CD4-positive, alpha-beta memory T cell (primary cell): ENCODE data around the gene HTR7. TPM values are rescaled to one million over a fixed set of nuclear protein-coding genes. Genes with fewer than 3 reads are reported as not detected.
"Not testable (repeated sequence)": the region's sequence is repeated elsewhere in the genome, so short reads cannot be mapped to it uniquely, and the experiment has no call there.

Experiments used
- CTCF ChIA-PET: fragments of 350-600 bp; sonication (Branson Sonifier 250); formaldehyde crosslinking; loops from one replicate; lab custom pipeline; 2021; ENCODE audit warnings: inconsistent platforms; ENCODE audit not compliant: partially characterized antibody; lab: Charles Lee
- POLR2A ChIA-PET: fragments of 350-600 bp; sonication (Branson Sonifier 250); formaldehyde crosslinking; loops from one replicate; lab custom pipeline; 2021; ENCODE audit not compliant: partially characterized antibody; lab: Charles Lee
- DNase-seq, 5 donors: peaks; one replicate each; pipeline versions ENCODE4 v3.0.0 to v3.0.0-alpha.2; 2020 to 2022; ENCODE audit warnings: mixed read lengths in 1 of 5
- H3K27ac ChIP-seq: one replicate; pipeline ENCODE4 v1.7.0; 2013; ENCODE audit warnings: low read depth, low read length
- H3K27me3 ChIP-seq: 2 replicates; pipeline ENCODE4 v1.7.0; 2013; ENCODE audit warnings: mild to moderate bottlenecking, low read length, moderate library complexity; ENCODE audit not compliant: insufficient read depth
- H3K36me3 ChIP-seq: 2 replicates; pipeline ENCODE4 v1.7.0; 2013; ENCODE audit warnings: mild to moderate bottlenecking, low read length, moderate library complexity; ENCODE audit not compliant: insufficient read depth
- H3K4me1 ChIP-seq: 2 replicates; pipeline ENCODE4 v1.7.0; 2013; ENCODE audit warnings: mild to moderate bottlenecking, low read length, moderate library complexity; ENCODE audit not compliant: insufficient read depth
- H3K4me3 ChIP-seq, 2 donors: one replicate each; pipeline ENCODE4 v1.7.0; 2013; ENCODE audit warnings: low read length in 2 of 2, mild to moderate bottlenecking in 1 of 2
- H3K9me3 ChIP-seq, 2 donors: one replicate each; pipeline ENCODE4 v1.7.0; 2013; ENCODE audit warnings: low read length in 2 of 2, control low read depth in 1 of 2; ENCODE audit not compliant: control insufficient read depth in 1 of 2
- H3K27ac Mint-ChIP-seq, 7 donors: one replicate each; pipeline ENCODE4 v1.8.0; 2020 to 2021; ENCODE audit warnings: mixed read lengths in 7 of 7, mild to moderate bottlenecking in 6 of 7, inconsistent platforms in 3 of 7, moderate library complexity in 3 of 7
- H3K27me3 Mint-ChIP-seq, 2 donors: one replicate each; pipeline ENCODE4 v1.8.0; 2020 to 2021; ENCODE audit warnings: mixed read lengths in 2 of 2
- H3K36me3 Mint-ChIP-seq, 2 donors: one replicate each; pipeline ENCODE4 v1.8.0; 2020 to 2021; ENCODE audit warnings: mixed read lengths in 2 of 2, inconsistent platforms in 1 of 2, mild to moderate bottlenecking in 1 of 2
- H3K4me1 Mint-ChIP-seq, 4 donors: one replicate each; pipeline ENCODE4 v1.8.0; 2020 to 2021; ENCODE audit warnings: mixed read lengths in 4 of 4, mild to moderate bottlenecking in 1 of 4
- H3K4me3 Mint-ChIP-seq, 8 donors: one replicate each; pipeline ENCODE4 v1.8.0; 2020 to 2021; ENCODE audit warnings: mixed read lengths in 8 of 8, mild to moderate bottlenecking in 7 of 8, moderate library complexity in 6 of 8, inconsistent platforms in 3 of 8
- H3K9me3 Mint-ChIP-seq, 8 donors: one replicate each; pipeline ENCODE4 v1.8.0; 2020 to 2021; ENCODE audit warnings: mixed read lengths in 8 of 8, mild to moderate bottlenecking in 5 of 8, inconsistent platforms in 3 of 8, moderate library complexity in 1 of 8
- intact Hi-C: fragments of 100-400 bp; cut with micrococcal nuclease; formaldehyde crosslinking; loops from one replicate; pipeline ENCODE4 v1.15.1; 2023
- polyA plus RNA-seq, 2 donors: library from polyadenylated mRNA; unstranded; fragments of 300-500 nt; fragmentation: Illumina TruSeq; gene quantifications; one replicate each; pipeline ENCODE4 v1.2.3, GENCODE V29; 2021
- total RNA-seq, 2 experiments: library from RNA; stranded (reverse); gene quantifications; one replicate each; pipeline ENCODE4 v1.2.3, GENCODE V29; 2021

Gene HTR7
- total RNA-seq (not detected), polyA plus RNA-seq (not detected)

DNA sequence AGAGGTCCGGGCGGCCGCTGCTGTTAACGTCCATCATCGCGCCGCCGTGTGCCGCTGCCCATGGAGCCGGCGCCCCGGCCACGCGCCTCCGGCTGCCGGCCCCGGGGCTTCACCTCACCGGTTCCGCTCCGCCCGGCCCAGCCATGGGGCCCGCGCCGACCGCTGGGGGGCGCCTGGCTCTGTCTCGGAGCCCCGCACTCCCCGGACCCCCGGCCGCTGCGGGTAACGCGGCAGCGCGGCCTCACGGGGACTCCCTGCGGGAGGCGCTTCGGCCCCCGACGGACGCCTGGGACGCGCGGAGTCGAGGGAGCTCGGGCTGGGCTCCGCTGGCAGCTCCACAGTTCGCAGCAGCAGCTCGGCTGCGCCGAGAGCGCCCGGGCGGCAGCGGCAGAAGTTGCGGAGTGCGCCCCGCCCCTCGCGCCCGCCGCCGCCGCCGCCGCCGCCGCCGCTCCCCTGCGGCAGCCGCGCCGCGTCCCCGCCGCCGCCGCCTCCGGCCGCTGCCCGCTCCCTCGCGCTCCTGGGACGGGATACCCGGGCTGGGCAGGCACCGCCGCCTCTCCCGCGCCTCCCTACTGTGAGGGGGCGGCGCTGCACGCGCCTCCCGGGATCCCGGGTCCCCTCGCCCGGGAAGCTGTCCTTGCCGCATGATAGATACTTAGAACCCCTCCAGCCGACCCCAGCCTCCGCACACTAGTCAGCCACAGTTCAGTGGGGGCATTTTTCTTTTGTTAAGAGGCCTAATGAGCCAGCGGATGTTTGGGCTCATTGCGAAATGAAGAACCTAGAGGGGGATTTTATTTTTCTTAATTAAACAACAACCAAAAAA is at the start of gene HTR7:
Gene HTR7, minus strand, starts transcription at position 405 of the 826 bp plus-strand sequence. Its CDS starts 368 bp downstream, at position 37.
- peaks cover 28 to 35% of the 10 kb centered on the region in 2 donors for H3K27me3 Mint-ChIP-seq
- POLR2A ChIA-PET, result interaction anchor here (1.0 kb wide), 1 partner anchor 14 kb away, joined by 7 read pairs; the partner anchor contains the start of gene RPP30
- peak within 1 kb of the TSS; percentile 55 to 77 (median 65) for H3K27ac Mint-ChIP-seq
- intact Hi-C loops, result loop anchor here (1.0 kb wide), 1 partner anchor 13 kb away; the partner anchor contains the start of gene RPP30
- H3K4me3 ChIP-seq, result peak within 1 kb of the TSS; percentile 6 to 40
- H3K36me3 Mint-ChIP-seq, result peaks cover 0 to 1% of the 10 kb centered on the region in 2 donors
- H3K9me3 Mint-ChIP-seq, result no peaks in the 10 kb centered on the region
- peaks cover 41% of the 10 kb centered on the region for H3K27me3 ChIP-seq
- H3K9me3 ChIP-seq, result no peaks in the 10 kb centered on the region
- CTCF ChIA-PET, result interaction anchor here (0.6 to 5.0 kb wide), 6 partner anchors 8 to 1214 kb away, joined by 3 to 36 read pairs (median 6); partner anchors contain the start of gene RPP30
- H3K4me1 Mint-ChIP-seq, result peaks cover 6 to 8% (median 7%) of the 10 kb centered on the region in 4 donors
- DNase-seq, result peak; percentile 56 to 73 (median 66)
- H3K36me3 ChIP-seq, result no peaks in the 10 kb centered on the region
- peaks cover 11% of the 10 kb centered on the region for H3K4me1 ChIP-seq
- peak within 1 kb of the TSS; percentile 89 to 94 (median 90) for H3K4me3 Mint-ChIP-seq
- H3K27ac ChIP-seq, result no peak within 1 kb of the TSS

DNA sequence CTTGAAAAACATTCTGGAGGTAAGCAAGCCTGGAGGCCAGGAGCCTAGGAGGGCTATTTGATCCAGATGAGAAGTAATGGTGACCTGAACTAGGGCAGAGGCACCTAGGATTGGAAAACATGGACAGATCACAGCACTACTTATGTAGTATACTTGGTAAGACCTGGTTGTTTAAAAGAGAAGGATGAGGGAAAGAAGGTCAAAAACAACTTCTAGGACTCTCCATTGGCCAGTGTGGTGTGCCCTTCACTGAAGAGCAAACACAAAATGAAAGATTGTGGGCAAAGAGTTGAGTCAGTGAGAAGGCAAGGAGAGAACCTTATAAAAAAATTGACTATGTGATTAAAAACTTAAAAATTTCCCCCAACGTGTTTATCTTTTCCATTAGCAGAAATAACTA is 48.8 kb upstream of the HTR7 start:
- Histone ChIP-seq H3K27ac (no peak overlapping the region), H3K27me3 (no peaks in the 10 kb centered on the region), H3K4me1 (no peaks in the 10 kb centered on the region), H3K4me3 (no peak overlapping the region), H3K36me3 (peaks cover 5% of the 10 kb centered on the region), H3K9me3 (no peaks in the 10 kb centered on the region)
- POLR2A ChIA-PET, result no interaction called here
- H3K4me3 Mint-ChIP-seq, result no peak overlapping the region
- intact Hi-C loops, result no loop called here
- H3K4me1 Mint-ChIP-seq, result peaks cover 0 to 1% (median under 1%) of the 10 kb centered on the region in 4 donors
- DNase-seq, result no peak
- H3K36me3 Mint-ChIP-seq, result peaks cover 38 to 47% of the 10 kb centered on the region in 2 donors
- peaks cover 0 to 8% (median 0%) of the 10 kb centered on the region in 8 donors for H3K9me3 Mint-ChIP-seq
- CTCF ChIA-PET, result no interaction called here
- H3K27ac Mint-ChIP-seq, result no peak overlapping the region
- no peaks in the 10 kb centered on the region for H3K27me3 Mint-ChIP-seq

DNA sequence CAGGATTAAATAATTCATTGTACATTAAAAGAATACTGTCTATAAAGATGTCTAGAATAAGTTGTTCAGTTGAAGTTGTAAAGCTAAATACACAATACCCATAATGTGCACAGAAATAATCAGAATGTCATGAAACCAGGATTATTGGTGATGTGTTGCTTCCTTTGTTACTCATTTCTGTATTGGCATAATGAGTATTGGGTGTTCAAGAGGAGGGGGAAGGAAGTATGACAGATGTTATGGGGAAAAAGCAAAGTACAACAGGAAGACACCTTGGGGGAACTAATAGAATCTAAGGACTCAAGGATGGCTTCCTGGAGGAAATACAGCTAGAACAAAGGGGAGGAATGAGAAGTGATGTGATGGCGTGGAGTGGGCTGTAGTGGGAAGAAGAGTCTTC is 48.1 kb upstream of the HTR7 start:
- intact Hi-C loops, result no loop called here

DNA sequence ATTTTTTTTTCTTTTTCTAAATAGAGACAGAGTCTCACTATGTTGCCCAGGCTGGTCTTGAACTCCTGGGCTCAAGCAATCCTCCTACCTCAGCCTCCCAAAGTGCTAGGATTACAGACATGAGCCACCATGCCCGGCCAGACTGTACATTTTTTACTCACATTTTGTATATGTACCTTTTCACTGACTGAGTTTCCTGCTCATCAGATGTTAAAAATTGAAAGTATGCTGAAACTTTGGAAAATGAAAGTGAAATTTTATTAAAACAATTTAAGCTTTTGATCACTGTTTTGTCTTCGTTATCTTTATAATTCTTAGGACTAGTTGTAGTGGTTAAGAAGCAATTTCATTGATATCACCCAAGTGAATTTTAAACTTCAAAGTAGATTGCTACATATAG is 39.1 kb upstream of the HTR7 start:
- POLR2A ChIA-PET, H3K27ac ChIP-seq, H3K4me3 ChIP-seq, H3K9me3 Mint-ChIP-seq, intact Hi-C loops, H3K27me3 Mint-ChIP-seq, H3K9me3 ChIP-seq, H3K27me3 ChIP-seq, DNase-seq: not testable (repeated sequence)
- peaks cover 14% of the 10 kb centered on the region for H3K4me1 ChIP-seq
- Mint-ChIP-seq H3K27ac (peak overlapping the region; percentile 23 to 78 (median 66)), H3K4me3 (peak overlapping the region in 6 of 8 donors; percentile 20 to 71 (median 47)), H3K36me3 (peaks cover 48 to 62% of the 10 kb centered on the region in 2 donors), H3K4me1 (peaks cover 12 to 18% (median 14%) of the 10 kb centered on the region in 4 donors)
- CTCF ChIA-PET, result interaction anchor here (0.6 to 4.4 kb wide), 2 partner anchors 15 to 91 kb away, joined by 3 to 14 read pairs; no protein-coding TSS in a partner anchor
- peaks cover 17% of the 10 kb centered on the region for H3K36me3 ChIP-seq

More for the DNA sequence above, 48.1 kb upstream of the HTR7 start:
- ChIA-PET CTCF (no interaction called here), POLR2A (no interaction called here)
- no peaks in the 10 kb centered on the region for H3K27me3 Mint-ChIP-seq
- no peaks in the 10 kb centered on the region for H3K27me3 ChIP-seq
- H3K4me1 Mint-ChIP-seq, result no peaks in the 10 kb centered on the region
- peaks cover 5% of the 10 kb centered on the region for H3K36me3 ChIP-seq
- no peak overlapping the region for H3K4me3 ChIP-seq
- no peaks in the 10 kb centered on the region for H3K4me1 ChIP-seq
- peaks cover 44 to 50% of the 10 kb centered on the region in 2 donors for H3K36me3 Mint-ChIP-seq
- peaks cover 0 to 8% (median 0%) of the 10 kb centered on the region in 8 donors for H3K9me3 Mint-ChIP-seq
- no peak for DNase-seq
- no peak overlapping the region for H3K4me3 Mint-ChIP-seq
- no peak overlapping the region for H3K27ac ChIP-seq
- H3K27ac Mint-ChIP-seq, result peak overlapping the region in 1 of 7 donors; percentile 26
- no peaks in the 10 kb centered on the region for H3K9me3 ChIP-seq

DNA sequence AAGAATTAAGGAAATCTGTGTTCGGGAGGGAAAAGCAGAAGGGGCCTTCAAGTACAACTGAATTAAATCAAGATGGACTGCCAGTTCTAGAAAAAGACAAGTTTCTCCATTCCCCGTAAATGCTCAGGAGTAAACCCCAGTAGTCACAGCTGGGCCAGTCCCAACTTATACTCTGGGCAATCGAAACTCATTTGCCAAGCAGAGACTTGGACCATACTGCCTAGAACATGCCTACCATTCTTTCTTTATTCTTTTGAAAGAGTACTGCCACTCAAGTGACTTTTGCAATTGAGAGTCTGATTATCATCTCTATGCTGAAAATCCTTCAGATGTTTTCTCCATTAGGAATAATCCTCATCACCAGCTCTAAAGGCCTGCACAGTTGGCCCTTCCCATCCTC is 35.4 kb upstream of the HTR7 start:
- H3K27ac Mint-ChIP-seq, result peak overlapping the region in 1 of 7 donors; percentile 6
- peaks cover 14% of the 10 kb centered on the region for H3K4me1 ChIP-seq
- H3K9me3 ChIP-seq, result no peaks in the 10 kb centered on the region
- peaks cover 17 to 24% (median 20%) of the 10 kb centered on the region in 4 donors for H3K4me1 Mint-ChIP-seq
- DNase-seq, result no peak
- H3K36me3 ChIP-seq, result peaks cover 19% of the 10 kb centered on the region
- ChIA-PET CTCF (interaction anchor here (1.0 to 1.7 kb wide), 2 partner anchors 14 to 16 kb away, joined by 3 to 4 read pairs; no protein-coding TSS in a partner anchor), POLR2A (no interaction called here)
- intact Hi-C loops, result no loop called here
- H3K27me3 ChIP-seq, result no peaks in the 10 kb centered on the region
- no peaks in the 10 kb centered on the region for H3K9me3 Mint-ChIP-seq
- H3K36me3 Mint-ChIP-seq, result peaks cover 53 to 73% of the 10 kb centered on the region in 2 donors
- no peak overlapping the region for H3K27ac ChIP-seq
- no peak overlapping the region for H3K4me3 ChIP-seq
- no peak overlapping the region for H3K4me3 Mint-ChIP-seq
- H3K27me3 Mint-ChIP-seq, result no peaks in the 10 kb centered on the region

DNA sequence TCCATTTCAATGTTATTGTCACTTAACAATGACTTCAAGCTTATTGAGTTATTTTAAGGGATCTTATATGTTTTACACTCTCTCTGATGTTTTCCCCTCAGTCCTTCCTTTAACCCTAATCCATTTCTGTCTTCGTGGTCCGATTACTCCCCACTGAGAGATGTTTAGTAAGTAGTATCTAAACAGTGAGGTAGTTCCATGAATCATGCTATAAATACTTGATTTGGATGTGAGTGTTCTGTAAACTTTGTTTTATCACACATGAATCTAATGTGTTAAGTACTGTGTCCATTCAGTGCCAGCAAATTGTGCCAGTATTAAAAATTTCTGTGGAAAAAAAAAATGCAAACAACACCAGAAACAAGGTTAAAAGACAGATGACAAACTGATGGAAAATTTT is 32.5 kb upstream of the HTR7 start:
- Mint-ChIP-seq H3K36me3 (peaks cover 59 to 78% of the 10 kb centered on the region in 2 donors), H3K9me3 (no peaks in the 10 kb centered on the region), H3K4me3 (no peak overlapping the region), H3K27me3 (no peaks in the 10 kb centered on the region), H3K27ac (peak overlapping the region in 1 of 7 donors; percentile 67), H3K4me1 (peaks cover 8 to 11% (median 10%) of the 10 kb centered on the region in 4 donors)
- Histone ChIP-seq H3K27me3 (no peaks in the 10 kb centered on the region), H3K36me3 (peaks cover 39% of the 10 kb centered on the region), H3K4me1 (no peaks in the 10 kb centered on the region), H3K27ac (no peak overlapping the region), H3K4me3 (no peak overlapping the region), H3K9me3 (no peaks in the 10 kb centered on the region)
- POLR2A ChIA-PET, result no interaction called here
- intact Hi-C loops, result no loop called here
- DNase-seq, result no peak
- CTCF ChIA-PET, result interaction anchor here (1.5 to 3.4 kb wide), 2 partner anchors 11 to 27 kb away, joined by 3 to 21 read pairs; no protein-coding TSS in a partner anchor

DNA sequence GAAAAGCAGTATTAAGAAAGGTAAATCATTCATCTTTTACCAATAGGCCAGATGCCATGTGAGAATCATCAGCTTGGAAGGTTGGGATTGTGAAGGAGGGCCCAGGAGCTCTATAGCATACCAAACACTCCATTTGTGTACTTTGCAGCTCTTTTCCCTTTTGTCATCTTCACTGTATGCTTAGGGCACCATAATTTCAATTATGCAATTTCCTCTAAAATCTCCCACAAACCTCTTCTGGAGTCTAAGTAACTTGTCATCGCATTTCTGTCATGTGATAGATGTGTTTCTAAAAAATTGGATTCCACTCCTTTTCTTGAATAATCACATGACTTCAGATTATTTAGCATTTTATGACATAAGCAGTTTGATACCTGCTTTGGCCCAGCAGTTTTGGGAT is 31.8 kb upstream of the HTR7 start:
- H3K36me3 ChIP-seq, result peaks cover 43% of the 10 kb centered on the region
- H3K4me1 ChIP-seq, result no peaks in the 10 kb centered on the region
- Mint-ChIP-seq H3K4me1 (peaks cover 8 to 11% (median 9%) of the 10 kb centered on the region in 4 donors), H3K27me3 (no peaks in the 10 kb centered on the region), H3K4me3 (no peak overlapping the region), H3K9me3 (no peaks in the 10 kb centered on the region), H3K27ac (no peak overlapping the region), H3K36me3 (peaks cover 58 to 82% of the 10 kb centered on the region in 2 donors)
- H3K27ac ChIP-seq, result no peak overlapping the region
- H3K9me3 ChIP-seq, result no peaks in the 10 kb centered on the region
- CTCF ChIA-PET, result interaction anchor here (1.5 to 3.4 kb wide), 2 partner anchors 10 to 27 kb away, joined by 3 to 21 read pairs; no protein-coding TSS in a partner anchor
- POLR2A ChIA-PET, result no interaction called here
- no peak overlapping the region for H3K4me3 ChIP-seq
- intact Hi-C loops, result loop anchor here (10.0 kb wide), 1 partner anchor 115 kb away; no protein-coding TSS in a partner anchor
- no peak for DNase-seq
- H3K27me3 ChIP-seq, result no peaks in the 10 kb centered on the region
